Hepatocyte (in vitro differentiated cells): ENCODE results near the gene SBF2. TPM values are rescaled to one million over a fixed set of nuclear protein-coding genes. Genes with fewer than 3 reads are reported as not detected.
A peak's percentile ranks its signal among the peaks of the same experiment; 100 is the strongest.

Source experiments
- DNase-seq: peaks from one replicate; pipeline ENCODE4 v3.0.0-alpha.2; 2016; ENCODE audit warnings: low spot score
- H2AFZ ChIP-seq: fragments of 200-600 bp; sonication (generic); 2 replicates; pipeline ENCODE4 v1.6.0; 2016; ENCODE audit warnings: antibody characterized with exemption, mild to moderate bottlenecking
- H3K27ac ChIP-seq: fragments of 200-600 bp; sonication (generic); 2 replicates; pipeline ENCODE4 v1.5.1; 2016; ENCODE audit warnings: mild to moderate bottlenecking
- H3K27me3 ChIP-seq: fragments of 200-600 bp; sonication (generic); 2 replicates; pipeline ENCODE4 v1.6.1; 2016
- H3K36me3 ChIP-seq: fragments of 200-600 bp; sonication (generic); replicated peaks from 2 replicates; pipeline ENCODE4 v1.5.1; 2016; ENCODE audit warnings: low read depth; ENCODE audit not compliant: insufficient read depth
- H3K4me1 ChIP-seq: fragments of 200-600 bp; sonication (generic); 2 replicates; pipeline ENCODE4 v1.5.1; 2016; ENCODE audit warnings: mild to moderate bottlenecking, moderate library complexity; ENCODE audit not compliant: insufficient read depth
- H3K4me2 ChIP-seq: fragments of 200-600 bp; sonication (generic); 2 replicates; pipeline ENCODE4 v1.6.0; 2016
- H3K4me3 ChIP-seq: fragments of 200-600 bp; sonication (generic); 2 replicates; pipeline ENCODE4 v1.5.1; 2016; ENCODE audit warnings: mild to moderate bottlenecking
- H3K79me2 ChIP-seq: fragments of 200-600 bp; sonication (generic); 2 replicates; pipeline ENCODE4 v1.6.0; 2017; ENCODE audit warnings: mild to moderate bottlenecking
- H3K9me2 ChIP-seq: fragments of 200-600 bp; sonication (generic); replicated peaks from 2 replicates; pipeline ENCODE4 v1.6.0; 2017; ENCODE audit warnings: mild to moderate bottlenecking; ENCODE audit not compliant: insufficient read depth
- H3K9me3 ChIP-seq: fragments of 200-600 bp; sonication (generic); 2 replicates; pipeline ENCODE4 v1.5.1; 2016; ENCODE audit warnings: low read depth, mild to moderate bottlenecking
- H4K20me1 ChIP-seq: fragments of 200-600 bp; sonication (generic); 2 replicates; pipeline ENCODE4 v1.6.0; 2016; ENCODE audit warnings: mild to moderate bottlenecking; ENCODE audit not compliant: insufficient read depth, poor library complexity, severe bottlenecking
- EZH2 ChIP-seq: fragments of 200-600 bp; sonication (generic); IDR thresholded peaks from 2 replicates; pipeline ENCODE4 v1.6.1; 2016; ENCODE audit warnings: antibody characterized with exemption, mild to moderate bottlenecking, borderline replicate concordance
- EZH2phosphoT487 ChIP-seq: fragments of 200-600 bp; sonication (generic); IDR thresholded peaks from one replicate; pipeline ENCODE4 v1.6.1; 2018; ENCODE audit warnings: antibody characterized with exemption, mild to moderate bottlenecking, low read depth, moderate library complexity; ENCODE audit not compliant: unreplicated experiment, severe bottlenecking
- WGBS: methylation state at CpG from one replicate; pipeline ENCODE4 v1.1.6; 2016; ENCODE audit warnings: low lambda C conversion rate; ENCODE audit errors: missing lambda C conversion rate; 5-methylcytosine and 5-hydroxymethylcytosine counted together
- polyA plus RNA-seq: library from polyadenylated mRNA; unstranded; fragments of >200 nt; fragmentation: Nextera tagmentation; extraction: Ambion mirVana; gene quantifications from 2 replicates; pipeline ENCODE4 v1.2.1, GENCODE V29; 2016
- total RNA-seq: library from RNA; depleted of rRNA; stranded (reverse); fragments of >200 nt; gene quantifications from 2 replicates; pipeline ENCODE4 v1.2.3, GENCODE V29; 2014
- TF ChIP-seq, protein P1 (sequence below): fragments of 200-600 bp; sonication (generic); IDR thresholded peaks from 2 replicates; pipeline ENCODE4 v1.5.1; 2016; ENCODE audit warnings: antibody characterized with exemption, mild to moderate bottlenecking; ENCODE audit not compliant: poor library complexity

The SBF2 gene
- total and polyA plus RNA-seq, 2 experiments from 2014 or later = 25.7 to 83.2 TPM

DNA sequence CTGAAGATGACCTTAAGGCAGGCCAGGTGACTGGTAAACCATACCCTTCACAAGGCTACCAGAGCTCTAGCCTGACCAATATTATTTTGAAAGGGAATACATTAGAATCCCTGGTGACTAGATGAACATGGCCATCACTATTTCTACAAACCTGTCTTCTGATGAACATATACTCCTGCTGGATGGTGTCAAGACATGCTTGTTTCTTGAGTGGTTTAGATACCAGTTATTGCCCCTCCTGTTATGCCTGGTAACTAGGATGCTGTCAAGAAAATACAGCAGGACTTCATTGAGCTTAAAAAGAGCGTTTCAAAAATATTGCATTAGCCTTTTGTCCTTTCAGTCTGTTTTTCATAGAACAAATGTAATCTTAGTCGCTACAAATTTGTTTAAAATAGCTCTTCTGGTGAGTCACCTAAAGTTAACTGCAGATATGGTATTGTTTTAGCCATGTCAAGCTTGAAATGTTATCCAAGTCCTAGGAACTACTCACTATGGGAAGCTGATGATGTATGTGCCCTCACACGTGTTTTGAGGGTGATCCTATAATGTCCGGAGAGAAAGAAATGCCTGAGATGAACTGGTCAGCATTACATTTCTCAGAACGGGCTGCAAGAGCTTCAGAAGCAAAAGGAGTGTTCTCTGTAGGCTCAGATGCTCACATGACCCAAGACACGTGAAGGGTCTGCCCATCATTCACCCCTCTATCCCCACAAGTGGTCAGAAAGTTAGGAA, 31.4 kb upstream of the SBF2 start:
- Histone ChIP-seq H3K27me3 (no peaks in the 10 kb centered on the region), H3K9me3 (no peaks in the 10 kb centered on the region), H3K79me2 (no peaks in the 10 kb centered on the region), H4K20me1 (no peaks in the 10 kb centered on the region), H3K36me3 (no peaks in the 10 kb centered on the region), H3K4me3 (no peak overlapping the region), H3K27ac (peak overlapping the region; percentile 74), H3K9me2 (no peaks in the 10 kb centered on the region), H3K4me1 (peaks cover 56% of the 10 kb centered on the region), H3K4me2 (no peak overlapping the region), H2AFZ (no peak overlapping the region)
- 62% methylated on average over 6 of the region's 6 CpGs for WGBS
- TF ChIP-seq EZH2phosphoT487 (no peak), EZH2 (no peak)
- TF ChIP-seq, protein P1, sequence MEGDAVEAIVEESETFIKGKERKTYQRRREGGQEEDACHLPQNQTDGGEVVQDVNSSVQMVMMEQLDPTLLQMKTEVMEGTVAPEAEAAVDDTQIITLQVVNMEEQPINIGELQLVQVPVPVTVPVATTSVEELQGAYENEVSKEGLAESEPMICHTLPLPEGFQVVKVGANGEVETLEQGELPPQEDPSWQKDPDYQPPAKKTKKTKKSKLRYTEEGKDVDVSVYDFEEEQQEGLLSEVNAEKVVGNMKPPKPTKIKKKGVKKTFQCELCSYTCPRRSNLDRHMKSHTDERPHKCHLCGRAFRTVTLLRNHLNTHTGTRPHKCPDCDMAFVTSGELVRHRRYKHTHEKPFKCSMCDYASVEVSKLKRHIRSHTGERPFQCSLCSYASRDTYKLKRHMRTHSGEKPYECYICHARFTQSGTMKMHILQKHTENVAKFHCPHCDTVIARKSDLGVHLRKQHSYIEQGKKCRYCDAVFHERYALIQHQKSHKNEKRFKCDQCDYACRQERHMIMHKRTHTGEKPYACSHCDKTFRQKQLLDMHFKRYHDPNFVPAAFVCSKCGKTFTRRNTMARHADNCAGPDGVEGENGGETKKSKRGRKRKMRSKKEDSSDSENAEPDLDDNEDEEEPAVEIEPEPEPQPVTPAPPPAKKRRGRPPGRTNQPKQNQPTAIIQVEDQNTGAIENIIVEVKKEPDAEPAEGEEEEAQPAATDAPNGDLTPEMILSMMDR = no peak
- DNase-seq = no peak

DNA sequence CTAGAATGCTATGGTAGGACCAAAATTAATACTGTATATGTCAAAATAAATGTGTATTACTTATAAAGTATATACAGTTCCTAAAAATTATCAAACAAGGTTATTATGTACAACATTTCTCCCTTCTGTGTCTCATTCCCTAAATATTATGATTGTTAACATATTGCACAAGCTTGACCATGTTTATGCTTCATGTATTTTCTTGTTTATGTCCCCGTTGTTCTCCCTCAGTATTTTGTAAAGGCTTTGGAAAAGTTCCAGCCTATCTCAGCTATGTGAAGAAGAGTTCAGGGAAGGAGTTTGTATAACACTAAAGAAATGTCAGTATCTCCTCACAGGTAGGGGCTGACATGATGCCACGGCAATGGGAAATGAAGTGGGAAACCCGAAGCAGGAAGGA, 30.5 kb upstream of the SBF2 start:
- 88% methylated on average over 3 of the region's 3 CpGs for WGBS
- no peaks in the 10 kb centered on the region for H4K20me1 ChIP-seq

DNA sequence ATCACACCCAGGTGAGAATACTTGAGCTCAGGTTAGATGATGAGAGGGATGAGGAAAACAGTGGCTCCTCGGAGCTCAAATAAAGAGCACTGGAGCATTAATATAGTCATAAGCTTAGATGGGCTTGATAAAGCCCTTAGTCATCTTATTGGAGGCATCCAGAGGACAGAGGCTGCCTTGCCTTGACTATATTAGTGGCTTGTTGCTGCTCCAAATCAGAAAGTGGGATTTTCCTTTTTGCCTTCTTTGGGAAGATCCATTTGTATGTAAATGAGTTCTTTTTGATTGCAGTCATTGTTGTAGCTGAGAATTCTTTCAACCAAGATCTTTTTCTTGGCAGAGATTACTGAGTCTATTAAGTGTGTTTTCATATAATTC, 29.8 kb upstream of the SBF2 start:
- H3K27ac ChIP-seq = peak overlapping the region; percentile 26
- no peaks in the 10 kb centered on the region for H4K20me1 ChIP-seq
- no peak for DNase-seq
- no peak for TF ChIP-seq EZH2
- no peak for TF ChIP-seq EZH2phosphoT487
- TF ChIP-seq, protein P1 = no peak
- no peaks in the 10 kb centered on the region for H3K9me3 ChIP-seq
- no peaks in the 10 kb centered on the region for H3K79me2 ChIP-seq
- H3K4me3 ChIP-seq = no peak overlapping the region
- H2AFZ ChIP-seq = no peak overlapping the region
- no peaks in the 10 kb centered on the region for H3K36me3 ChIP-seq
- H3K27me3 ChIP-seq = no peaks in the 10 kb centered on the region
- 69% methylated on average over 1 of the region's 1 CpG for WGBS
- no peaks in the 10 kb centered on the region for H3K9me2 ChIP-seq
- no peak overlapping the region for H3K4me2 ChIP-seq
- peaks cover 50% of the 10 kb centered on the region for H3K4me1 ChIP-seq

More for the DNA sequence above, 30.5 kb upstream of the SBF2 start:
- TF ChIP-seq EZH2phosphoT487 = no peak
- Histone ChIP-seq H3K9me3 (no peaks in the 10 kb centered on the region), H3K36me3 (no peaks in the 10 kb centered on the region), H3K27me3 (no peaks in the 10 kb centered on the region), H3K4me2 (no peak overlapping the region), H3K79me2 (no peaks in the 10 kb centered on the region), H3K4me1 (peaks cover 56% of the 10 kb centered on the region), H3K27ac (peak overlapping the region; percentile 74), H3K4me3 (no peak overlapping the region), H3K9me2 (no peaks in the 10 kb centered on the region), H2AFZ (no peak overlapping the region)
- no peak for DNase-seq
